GM04503 (cell line): Measurements from ENCODE around the gene ALKBH4.
"Not testable (repeated sequence)": the region's sequence is repeated elsewhere in the genome, so short reads cannot be mapped to it uniquely, and the experiment has no call there.

Source experiments
- DNase-seq: peaks from one replicate; pipeline ENCODE4 v3.0.0-alpha.2; 2012; ENCODE audit warnings: low read depth

Gene ALKBH4

GRCh38 chr7:102464577-102465280, at the start of gene ALKBH4, which contains the start of gene LRWD1:
Gene ALKBH4 (minus strand): TSS chr7:102464863. CDS start chr7:102464836, 27 bp downstream.
Gene LRWD1 (plus strand): TSS chr7:102464984. CDS start chr7:102465081, 97 bp downstream.
- peak; percentile 54 for DNase-seq

GRCh38 chr7:102512642-102513221, 48.1 kb upstream of the ALKBH4 start:
- peak; percentile 33 for DNase-seq

DNA sequence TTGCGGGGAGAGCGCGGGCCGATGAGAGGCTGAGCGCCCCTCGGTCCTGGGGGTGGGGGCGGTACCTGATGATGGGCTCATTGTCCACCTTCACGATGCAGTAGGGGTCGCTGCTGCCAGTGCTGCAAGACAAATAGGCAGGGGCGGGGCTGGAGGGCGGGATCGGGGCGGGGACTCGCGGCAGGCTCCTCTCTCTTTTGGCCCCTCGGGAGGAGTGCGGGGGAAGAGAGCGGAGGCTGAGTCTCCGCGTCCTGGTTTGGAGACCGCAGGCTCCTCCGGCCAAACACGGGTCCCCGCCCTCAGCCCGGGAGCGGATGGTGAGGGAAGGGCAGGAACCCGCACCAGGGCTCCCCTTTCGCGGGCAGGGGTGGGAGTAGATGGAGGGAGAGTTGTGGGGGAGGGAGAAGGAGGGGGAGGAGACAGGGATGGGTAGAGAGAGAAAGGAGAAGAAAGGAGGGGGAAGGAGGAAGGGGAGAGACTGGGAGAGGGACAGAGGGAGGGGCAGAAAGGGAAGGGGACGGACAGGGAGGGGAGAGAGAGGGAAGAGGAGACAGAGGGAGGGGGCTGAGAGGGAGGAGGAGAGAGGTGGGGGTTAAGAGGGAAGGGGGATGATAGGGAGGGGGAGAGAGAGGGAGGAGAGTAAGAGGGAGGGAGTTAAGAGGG, 47.3 kb upstream of the ALKBH4 start:
- not testable (repeated sequence) for DNase-seq

DNA sequence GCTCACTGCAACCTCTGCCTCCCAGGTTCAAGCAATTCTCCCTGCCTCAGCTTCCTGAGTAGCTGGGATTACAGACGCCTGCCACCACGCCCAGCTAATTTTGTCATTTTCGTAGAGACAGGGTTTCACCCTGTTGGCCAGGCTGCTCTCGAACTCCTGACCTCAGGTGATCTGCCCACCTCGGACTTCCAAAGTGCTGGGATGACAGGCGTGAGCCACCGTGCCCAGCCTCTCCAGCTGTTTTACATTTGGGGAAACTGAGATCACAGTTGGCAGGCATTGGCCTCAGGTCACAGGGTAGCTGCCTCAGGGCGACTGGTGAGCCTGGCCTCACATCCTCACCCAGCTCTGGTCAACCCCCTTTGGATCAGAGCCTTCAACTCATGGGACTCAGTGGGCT, 45.9 kb upstream of the ALKBH4 start:
- not testable (repeated sequence) for DNase-seq

DNA sequence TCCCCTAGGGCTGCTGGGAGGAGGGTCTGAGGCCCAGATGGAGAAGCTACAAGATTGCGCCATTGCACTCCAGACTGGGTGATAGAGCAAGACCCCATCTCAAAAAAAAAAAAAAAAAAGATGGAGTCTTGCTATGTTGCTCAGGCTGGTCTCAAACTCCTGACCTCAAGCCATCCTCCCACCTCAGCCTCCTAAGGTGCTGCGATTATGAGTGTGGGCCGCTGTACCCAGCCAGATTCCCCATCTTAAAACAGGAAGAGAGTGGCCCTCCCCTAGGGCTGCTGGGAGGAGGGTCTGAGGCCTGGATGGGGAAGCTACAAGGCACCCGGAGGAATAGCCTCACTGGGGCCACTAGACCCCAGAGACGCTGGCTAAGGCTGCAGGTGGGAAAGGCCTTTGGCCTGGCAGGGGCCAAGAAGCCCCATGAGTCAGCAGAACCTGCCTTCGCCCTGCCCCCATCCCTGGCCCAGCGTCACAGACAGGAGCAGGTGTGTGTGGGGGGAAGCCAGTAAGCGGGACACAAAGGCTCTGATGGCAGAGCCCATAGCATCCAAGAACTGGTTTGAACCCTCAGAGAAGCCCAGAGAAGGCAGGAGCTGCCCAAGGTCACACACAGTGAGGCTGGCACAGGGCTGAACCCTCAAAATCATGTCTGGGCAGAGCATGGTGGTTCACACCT, 42.9 kb upstream of the ALKBH4 start:
- not testable (repeated sequence) for DNase-seq

DNA sequence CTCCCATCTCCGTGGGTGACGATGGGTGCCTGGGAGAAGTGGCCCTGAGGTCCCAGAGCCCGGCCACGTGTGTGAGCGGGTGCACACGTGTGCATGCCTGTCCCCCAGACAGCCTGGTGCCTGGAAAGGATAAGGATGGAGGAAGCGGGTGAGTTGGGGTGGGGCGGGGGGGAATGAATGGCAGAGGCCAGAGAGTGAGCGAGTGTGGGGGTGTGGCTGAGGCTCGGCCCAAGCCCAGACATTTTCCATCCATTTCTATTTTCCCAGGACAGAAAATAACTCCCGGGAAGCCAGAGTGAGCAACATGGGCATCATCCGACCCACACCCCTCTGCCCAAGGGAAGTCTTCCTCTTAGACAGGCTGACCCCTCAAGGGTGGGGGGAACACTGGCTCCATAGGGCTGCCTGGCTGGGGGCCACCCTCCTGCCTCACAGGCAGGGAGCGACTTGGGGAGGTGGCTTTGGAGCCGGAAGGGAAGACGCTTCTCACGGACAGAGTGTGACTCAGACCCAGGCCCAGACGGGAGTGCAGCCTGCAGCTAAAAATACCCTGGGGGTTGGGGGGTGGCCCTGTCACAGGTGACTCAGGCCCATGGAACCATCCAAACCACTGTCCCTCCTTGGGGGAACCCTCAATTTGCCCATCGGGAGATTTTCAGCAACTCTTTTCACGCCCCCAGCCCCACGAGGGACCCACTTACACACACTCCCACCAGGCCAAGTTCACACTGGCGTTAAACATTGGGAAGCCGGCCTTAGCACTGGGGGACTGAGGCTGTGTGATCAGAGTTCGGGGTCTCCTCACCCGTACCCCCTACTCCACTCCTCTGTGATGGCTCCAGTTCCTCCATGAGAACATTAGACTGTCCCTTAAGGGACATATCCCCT, 40.9 kb upstream of the ALKBH4 start:
- DNase-seq: not testable (repeated sequence)

DNA sequence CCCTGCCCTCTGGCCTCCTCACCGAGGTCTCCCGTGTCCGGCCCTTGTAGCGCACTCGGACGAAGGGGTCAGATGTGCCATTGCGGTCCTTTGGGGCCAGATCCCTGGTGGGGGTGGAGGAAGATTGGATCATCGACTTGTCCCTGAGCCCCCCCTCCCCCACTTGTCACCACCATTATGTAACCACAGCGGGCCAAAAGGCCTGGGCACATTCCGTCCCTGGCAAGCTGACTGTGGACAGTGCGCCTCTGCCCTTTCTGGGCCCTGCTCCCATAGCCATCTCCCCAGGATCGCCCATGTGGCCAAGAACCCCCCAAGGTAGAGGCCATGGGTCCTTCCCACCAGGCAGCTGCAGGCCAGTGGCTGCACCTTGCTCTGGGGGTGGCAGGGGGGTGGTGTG, 38.5 kb upstream of the ALKBH4 start:
- not testable (repeated sequence) for DNase-seq

- not testable (repeated sequence) for DNase-seq
These were observed 33.7 kb upstream of the ALKBH4 start for GRCh38 chr7:102498321-102498720.

- DNase-seq: not testable (repeated sequence)
These were observed 32.6 kb upstream of the ALKBH4 start for GRCh38 chr7:102497308-102497707.

- DNase-seq: not testable (repeated sequence)
These were observed 32.2 kb upstream of the ALKBH4 start for GRCh38 chr7:102496861-102497260.

GRCh38 chr7:102494473-102495149, 29.9 kb upstream of the ALKBH4 start:
- not testable (repeated sequence) for DNase-seq

- DNase-seq: not testable (repeated sequence)
These were observed 29.4 kb upstream of the ALKBH4 start for GRCh38 chr7:102494026-102494425.

GRCh38 chr7:102493220-102493935, 28.7 kb upstream of the ALKBH4 start:
- not testable (repeated sequence) for DNase-seq

DNA sequence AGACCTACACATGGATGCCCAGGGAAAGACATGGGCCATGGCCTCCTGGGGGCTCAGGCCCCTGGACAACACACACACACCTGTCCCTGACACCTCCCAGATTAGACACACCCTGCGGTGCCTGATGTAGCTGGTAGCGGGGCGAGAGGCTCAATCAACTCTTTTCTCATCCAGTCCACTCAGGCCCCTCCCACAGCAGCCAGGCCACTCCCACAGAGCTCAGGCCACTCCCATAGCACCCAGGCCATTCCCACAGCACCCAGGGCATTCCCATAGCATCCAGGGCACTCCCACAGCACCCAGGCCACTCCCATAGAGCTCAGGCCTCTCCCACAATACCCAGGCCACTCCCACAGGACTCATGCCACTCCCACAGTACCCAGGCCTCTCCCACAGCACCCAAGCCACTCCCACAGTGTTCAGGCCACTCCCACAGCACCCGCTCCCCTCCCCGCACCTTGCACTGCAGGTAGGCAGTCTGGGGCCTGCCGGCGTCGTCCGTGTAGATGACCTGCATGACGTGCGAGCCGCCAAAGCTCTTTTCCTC, 25.9 kb upstream of the ALKBH4 start:
- not testable (repeated sequence) for DNase-seq

DNA sequence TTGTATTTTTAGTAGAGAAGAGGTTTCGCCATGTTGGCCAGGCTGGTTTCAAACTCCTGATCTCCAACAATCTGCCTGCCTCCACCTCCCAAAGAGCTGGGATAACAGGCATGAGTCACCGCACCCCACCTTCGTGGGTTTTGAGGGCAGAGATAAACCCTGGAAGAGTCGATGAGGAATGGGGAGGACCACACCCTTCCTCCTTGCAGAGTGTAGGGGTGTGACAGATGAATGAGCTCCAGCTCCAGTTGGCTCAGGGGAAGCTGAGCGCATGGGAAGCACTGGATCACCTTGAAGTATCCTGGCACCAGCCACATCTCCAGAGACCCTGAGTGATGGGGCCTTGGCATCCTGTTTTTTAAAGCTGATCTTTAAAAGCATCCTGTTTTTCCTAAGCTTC, 19.7 kb upstream of the ALKBH4 start:
- not testable (repeated sequence) for DNase-seq

- DNase-seq: not testable (repeated sequence)
These were observed 17.3 kb upstream of the ALKBH4 start for GRCh38 chr7:102481962-102482361.

DNA sequence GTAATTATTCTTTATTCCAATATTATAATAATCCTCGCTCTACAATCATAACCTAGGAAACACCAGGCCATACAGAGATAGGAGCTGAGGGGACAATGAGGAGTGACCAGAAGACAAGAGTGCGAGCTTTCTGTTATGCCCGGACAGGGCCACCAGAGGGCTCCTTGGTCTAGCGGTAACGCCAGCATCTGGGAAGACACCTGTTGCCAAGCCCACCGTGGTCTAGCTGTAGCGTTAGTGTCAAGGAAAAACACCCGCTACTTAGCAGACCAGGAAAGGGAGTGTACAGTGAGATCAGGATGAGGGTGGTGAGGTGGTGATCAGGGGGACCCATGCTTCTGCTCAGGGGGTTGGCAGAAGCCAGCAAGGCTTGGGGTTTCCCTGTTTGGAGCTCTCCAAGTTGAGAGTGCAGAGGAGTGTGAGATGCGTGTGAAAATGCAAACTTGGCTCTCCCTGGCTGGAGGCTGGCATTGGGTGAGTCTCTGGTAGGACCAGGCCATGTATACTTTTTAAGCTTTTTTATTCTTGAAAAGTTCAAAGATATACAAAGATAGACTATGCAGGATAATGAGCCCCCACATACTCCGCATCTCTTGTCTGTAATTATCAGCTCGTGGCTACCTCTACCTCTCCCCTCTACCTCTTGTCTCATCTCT, 15.4 kb upstream of the ALKBH4 start:
- not testable (repeated sequence) for DNase-seq

DNA sequence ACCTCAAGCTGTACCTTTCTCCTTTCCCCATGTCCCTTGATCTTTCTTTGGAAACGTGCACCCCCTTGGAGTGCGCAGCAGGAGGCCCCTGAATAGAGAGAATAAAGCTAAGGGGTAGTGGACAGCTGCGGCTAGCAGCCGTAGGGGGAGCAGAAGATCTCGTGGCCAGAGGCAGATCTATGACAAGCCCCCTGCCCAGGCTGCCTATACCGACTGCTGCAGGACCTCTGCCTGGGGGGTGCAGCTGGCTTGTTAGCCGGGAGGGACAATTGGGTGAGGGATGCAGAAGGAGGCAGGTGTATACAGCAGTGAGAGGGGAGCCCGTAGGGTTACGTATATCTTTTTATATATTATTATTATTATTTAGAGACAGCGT, 14.5 kb upstream of the ALKBH4 start:
- not testable (repeated sequence) for DNase-seq
